Erythroblast (primary cell): ENCODE measurements around the gene CDC42SE2.

ENCODE experiments used
- GATA1 ChIP-seq: IDR thresholded peaks from 2 replicates; pipeline ENCODE4 v1.6.1; 2011; ENCODE audit warnings: low read depth, mild to moderate bottlenecking, control low read depth, low read length, moderate library complexity
- POLR2A ChIP-seq: IDR thresholded peaks from 2 replicates; pipeline ENCODE4 v1.6.1; 2011; ENCODE audit warnings: mild to moderate bottlenecking, low read length

- no peak for TF ChIP-seq POLR2A
- TF ChIP-seq GATA1, result no peak
Observed at GRCh38 chr5:131250751-131251475, 12.9 kb upstream of the CDC42SE2 start.
